Spleen (tissue), 11 donors: ENCODE data around the gene STOM. TPM values are rescaled to one million over a fixed set of nuclear protein-coding genes. Genes with fewer than 3 reads are reported as not detected.

Experiments used
- DNase-seq: peaks from one replicate; pipeline ENCODE4 v3.0.0-alpha.2; 2020
- H3K27ac ChIP-seq, 8 donors: fragments of 200-600 bp; sonication (generic) in 7 of 8; 1 replicate in 4 of 8; 2 replicates in 4 of 8; pipeline versions ENCODE4 v1.5.0 to v1.8.0; 2016 to 2021; ENCODE audit warnings: inconsistent platforms in 4 of 8, mild to moderate bottlenecking in 4 of 8, moderate library complexity in 1 of 8
- H3K27me3 ChIP-seq, 7 donors: fragments of 200-600 bp; sonication (generic) in 6 of 7; replicated peaks in 1 of 7; 1 replicate in 4 of 7; 2 replicates in 3 of 7; pipeline versions ENCODE4 v1.5.0 to v1.8.0; 2016 to 2021; ENCODE audit warnings: inconsistent platforms in 3 of 7, mild to moderate bottlenecking in 1 of 7
- H3K36me3 ChIP-seq, 6 donors: fragments of 200-600 bp; sonication (generic) in 5 of 6; 1 replicate in 4 of 6; 2 replicates in 2 of 6; pipeline versions ENCODE4 v1.5.0 to v1.8.0; 2016 to 2021; ENCODE audit warnings: inconsistent platforms in 2 of 6
- H3K4me1 ChIP-seq, 6 donors: fragments of 200-600 bp; sonication (generic) in 5 of 6; 1 replicate in 3 of 6; 2 replicates in 3 of 6; pipeline versions ENCODE4 v1.5.0 to v1.8.0; 2016 to 2021; ENCODE audit warnings: inconsistent platforms in 3 of 6
- H3K4me3 ChIP-seq, 8 donors: fragments of 200-600 bp; sonication (generic) in 7 of 8; 1 replicate in 4 of 8; 2 replicates in 4 of 8; pipeline versions ENCODE4 v1.5.0 to v1.8.0; 2016 to 2021; ENCODE audit warnings: inconsistent platforms in 4 of 8, mild to moderate bottlenecking in 4 of 8, moderate library complexity in 2 of 8
- H3K9me3 ChIP-seq, 8 donors: fragments of 200-600 bp; sonication (generic) in 7 of 8; 1 replicate in 4 of 8; 2 replicates in 4 of 8; pipeline versions ENCODE4 v1.5.0 to v1.8.0; 2016 to 2021; ENCODE audit warnings: inconsistent platforms in 4 of 8
- CTCF ChIP-seq, 11 experiments: fragments of 200-600 bp in 7 of 11; fragments of 450-650 bp in 4 of 11; sonication (generic) in 4 of 11; IDR thresholded peaks in 8 of 11; conservative IDR thresholded peaks in 3 of 11; 1 replicate in 7 of 11; 2 replicates in 4 of 11; pipeline versions ENCODE4 v1.4.0 to v1.8.0; 2016 to 2021; ENCODE audit warnings: antibody characterized with exemption in 11 of 11, inconsistent platforms in 4 of 11, mild to moderate bottlenecking in 1 of 11
- POLR2A ChIP-seq, 3 donors: fragments of 450-650 bp; IDR thresholded peaks; one replicate each; pipeline ENCODE4 v1.5.1; 2017; ENCODE audit warnings: antibody characterized with exemption in 3 of 3, mild to moderate bottlenecking in 1 of 3
- POLR2AphosphoS5 ChIP-seq, 3 donors: sonication (generic); formaldehyde crosslinking; IDR thresholded peaks; one replicate each; pipeline ENCODE4 v1.5.1; 2017; ENCODE audit warnings: antibody characterized with exemption in 3 of 3
- WGBS, 5 donors: extraction: QIAGEN DNeasy Blood & Tissue Kit in 3 of 5; methylation state at CpG; one replicate each; pipeline versions ENCODE4 v1.1.5 to v1.1.7; 2013 to 2018; 5-methylcytosine and 5-hydroxymethylcytosine counted together
- intact Hi-C: fragments of 100-400 bp; cut with DNase I; formaldehyde crosslinking; loops from one replicate; pipeline ENCODE4 v1.15.0; 2023; ENCODE audit warnings: low total_unique reads
- polyA plus RNA-seq, 3 donors: library from polyadenylated mRNA; stranded (reverse); fragments of 200-250 nt; gene quantifications; one replicate each; pipeline ENCODE4 v1.2.1, GENCODE V29; 2013
- total RNA-seq, 7 donors: library from RNA; depleted of rRNA in 3 of 7; stranded (reverse); fragments of >200 nt in 3 of 7; fragmentation: NEBNext Ultra II Directional in 4 of 7; extraction: Animal tissue kit (Norgen Biotek cat#: 25700) in 4 of 7; gene quantifications; one replicate each; pipeline versions ENCODE4 v1.1.0 to v1.2.1, GENCODE V29; 2016 to 2021
- donor health status: healthy with polysubstance abuse.
- donor health status: DM: no; HTN: no; CAD: no; lungs with moderate emphysema.
- donor health status: DM: no; HTN: no; CAD: no.
- donor health status: Bipolar disorder and iron deficiency.
- donor health status: healthy.
- donor health status: DM: no; HTN: no; CAD: no.
- donor health status: DM: yes; HTN: yes; CAD: no.

The STOM gene
- total and polyA plus RNA-seq, 10 donors: 42.7 to 493 (median 311) TPM

- Histone ChIP-seq H3K4me3 (no peak overlapping the region), H3K4me1 (peaks cover 0 to 32% (median 11%) of the 10 kb centered on the region in 6 donors), H3K27ac (peak overlapping the region in 2 of 8 donors; percentile 4 to 37), H3K27me3 (no peaks in the 10 kb centered on the region), H3K36me3 (no peaks in the 10 kb centered on the region), H3K9me3 (peaks cover 0 to 4% (median 0%) of the 10 kb centered on the region in 8 donors)
- no peak for DNase-seq
- intact Hi-C loops: loop anchor here (5.0 kb wide), 1 partner anchor 73 kb away; no protein-coding TSS in a partner anchor
- TF ChIP-seq POLR2AphosphoS5 (IDR thresholded peaks at IDR 0.05): no peak
- TF ChIP-seq CTCF (IDR thresholded peaks at IDR 0.05 in 8 of 11, conservative IDR thresholded peaks at IDR 0.05 in 3 of 11): no peak
- TF ChIP-seq POLR2A (IDR thresholded peaks at IDR 0.05): no peak
Observed at GRCh38 chr9:121395558-121395957, 25.5 kb upstream of the STOM start.

GRCh38 chr9:121394292-121394691 is 24.2 kb upstream of the STOM start:
- DNase-seq: no peak
- H3K4me3 ChIP-seq: no peak overlapping the region
- peaks cover 0 to 4% (median 0%) of the 10 kb centered on the region in 8 donors for H3K9me3 ChIP-seq
- peak overlapping the region in 4 of 8 donors; percentile 1 to 37 (median 9) for H3K27ac ChIP-seq
- intact Hi-C loops: no loop called here
- WGBS, 5 donors: 71 to 85% (median 82%) methylated on average over 3 of the region's 3 CpGs
- peaks cover 0 to 22% (median 11%) of the 10 kb centered on the region in 6 donors for H3K4me1 ChIP-seq
- no peaks in the 10 kb centered on the region for H3K36me3 ChIP-seq
- TF ChIP-seq POLR2AphosphoS5 (IDR thresholded peaks at IDR 0.05) (no peak), POLR2A (IDR thresholded peaks at IDR 0.05) (no peak), CTCF (IDR thresholded peaks at IDR 0.05 in 8 of 11, conservative IDR thresholded peaks at IDR 0.05 in 3 of 11) (no peak)
- H3K27me3 ChIP-seq: no peaks in the 10 kb centered on the region

DNA sequence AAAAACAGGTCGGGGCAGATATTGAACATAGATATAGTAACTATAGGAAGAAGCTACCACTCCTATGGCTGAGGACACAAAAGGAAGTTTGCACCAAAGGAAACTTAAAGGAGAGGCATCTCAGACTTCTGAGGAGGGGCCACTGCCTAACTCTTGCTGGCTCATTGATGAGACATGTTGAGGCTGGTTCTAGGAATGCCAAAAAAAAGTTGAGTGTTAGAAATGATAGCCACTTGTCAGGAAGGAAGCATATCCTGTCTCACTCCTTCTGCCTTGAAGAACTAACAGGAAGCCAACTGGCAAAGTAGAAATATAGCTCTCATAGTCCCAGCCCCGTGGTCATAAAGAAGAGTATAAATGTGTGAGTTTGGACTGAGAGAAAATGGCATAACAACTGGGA is 23.3 kb upstream of the STOM start:
- no peak for DNase-seq
- peak overlapping the region in 2 of 8 donors; percentile 14 to 37 for H3K27ac ChIP-seq
- WGBS, 5 donors: 10 to 18% (median 13%) methylated on average over 2 of the region's 2 CpGs

GRCh38 chr9:121390372-121390771 is 20.3 kb upstream of the STOM start:
- WGBS, 5 donors: 63 to 88% (median 69%) methylated on average over 1 of the region's 1 CpG
- H3K27ac ChIP-seq: no peak overlapping the region
- peaks cover 0 to 22% (median 11%) of the 10 kb centered on the region in 6 donors for H3K4me1 ChIP-seq
- no peak for DNase-seq
- TF ChIP-seq CTCF (IDR thresholded peaks at IDR 0.05 in 8 of 11, conservative IDR thresholded peaks at IDR 0.05 in 3 of 11) (no peak), POLR2A (IDR thresholded peaks at IDR 0.05) (no peak), POLR2AphosphoS5 (IDR thresholded peaks at IDR 0.05) (no peak)
- no peaks in the 10 kb centered on the region for H3K27me3 ChIP-seq
- no peak overlapping the region for H3K4me3 ChIP-seq
- no peaks in the 10 kb centered on the region for H3K36me3 ChIP-seq
- intact Hi-C loops: no loop called here
- H3K9me3 ChIP-seq: no peaks in the 10 kb centered on the region

More for the DNA sequence above, 23.3 kb upstream of the STOM start:
- TF ChIP-seq POLR2AphosphoS5 (IDR thresholded peaks at IDR 0.05) (no peak), CTCF (IDR thresholded peaks at IDR 0.05 in 8 of 11, conservative IDR thresholded peaks at IDR 0.05 in 3 of 11) (no peak), POLR2A (IDR thresholded peaks at IDR 0.05) (no peak)
- no peaks in the 10 kb centered on the region for H3K36me3 ChIP-seq
- H3K9me3 ChIP-seq: peaks cover 0 to 4% (median 0%) of the 10 kb centered on the region in 8 donors
- H3K4me3 ChIP-seq: no peak overlapping the region
- no peaks in the 10 kb centered on the region for H3K27me3 ChIP-seq
- peaks cover 0 to 22% (median 11%) of the 10 kb centered on the region in 6 donors for H3K4me1 ChIP-seq
- intact Hi-C loops: no loop called here
